Measurements from ENCODE around the gene OTUD5.
A peak's percentile ranks its signal among the peaks of the same experiment; 100 is the strongest.
"Not testable (repeated sequence)": the region's sequence is repeated elsewhere in the genome, so short reads cannot be mapped to it uniquely, and the experiment has no call there.

Gene OTUD5, protein sequence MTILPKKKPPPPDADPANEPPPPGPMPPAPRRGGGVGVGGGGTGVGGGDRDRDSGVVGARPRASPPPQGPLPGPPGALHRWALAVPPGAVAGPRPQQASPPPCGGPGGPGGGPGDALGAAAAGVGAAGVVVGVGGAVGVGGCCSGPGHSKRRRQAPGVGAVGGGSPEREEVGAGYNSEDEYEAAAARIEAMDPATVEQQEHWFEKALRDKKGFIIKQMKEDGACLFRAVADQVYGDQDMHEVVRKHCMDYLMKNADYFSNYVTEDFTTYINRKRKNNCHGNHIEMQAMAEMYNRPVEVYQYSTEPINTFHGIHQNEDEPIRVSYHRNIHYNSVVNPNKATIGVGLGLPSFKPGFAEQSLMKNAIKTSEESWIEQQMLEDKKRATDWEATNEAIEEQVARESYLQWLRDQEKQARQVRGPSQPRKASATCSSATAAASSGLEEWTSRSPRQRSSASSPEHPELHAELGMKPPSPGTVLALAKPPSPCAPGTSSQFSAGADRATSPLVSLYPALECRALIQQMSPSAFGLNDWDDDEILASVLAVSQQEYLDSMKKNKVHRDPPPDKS
- total RNA-seq: 19.2 to 49.6 (median 32.1) reads per million in 17 experiments

DNA sequence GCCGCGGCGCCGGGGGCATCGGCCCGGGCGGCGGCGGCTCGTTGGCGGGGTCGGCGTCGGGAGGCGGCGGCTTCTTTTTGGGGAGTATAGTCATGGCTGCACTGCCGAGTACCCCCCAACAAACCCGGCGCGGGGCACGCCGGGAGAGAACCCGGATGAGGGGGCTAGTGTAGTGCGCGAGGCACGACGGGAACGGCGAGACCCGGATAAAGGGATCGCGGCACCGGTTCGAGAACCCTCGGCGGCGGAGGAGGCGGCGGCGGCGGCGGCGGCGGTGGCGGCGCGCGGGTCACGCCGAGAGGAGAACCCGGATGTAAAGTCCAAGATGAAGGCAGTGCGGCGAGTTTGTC lies at the start of gene OTUD5:
Gene OTUD5, minus strand, starts transcription at position 131 of the 350 bp plus-strand sequence. Its CDS starts 37 bp downstream, at position 94.
- peak in 3 of 4 experiments; percentile 54 to 80 (median 68) for DNase-seq

DNA sequence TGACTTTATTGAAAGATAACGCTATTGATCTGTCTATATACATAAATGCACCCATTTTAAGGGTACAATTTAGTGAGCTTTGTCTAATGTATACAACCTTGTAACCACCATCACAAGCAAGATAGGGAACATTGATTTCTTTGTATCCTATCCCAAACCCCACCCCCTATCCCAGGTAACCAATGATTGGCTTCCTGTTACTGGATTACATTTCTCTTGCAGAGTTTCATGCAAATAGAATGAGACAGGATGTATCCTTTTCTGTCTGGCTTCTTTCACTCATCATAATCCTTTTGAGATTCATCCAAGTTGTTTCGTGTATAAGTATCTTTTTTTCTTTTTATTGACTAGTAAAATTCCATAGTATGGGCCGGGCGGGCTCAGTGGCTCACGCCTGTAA lies 46.3 kb upstream of the OTUD5 start:
- no peak for DNase-seq

DNA sequence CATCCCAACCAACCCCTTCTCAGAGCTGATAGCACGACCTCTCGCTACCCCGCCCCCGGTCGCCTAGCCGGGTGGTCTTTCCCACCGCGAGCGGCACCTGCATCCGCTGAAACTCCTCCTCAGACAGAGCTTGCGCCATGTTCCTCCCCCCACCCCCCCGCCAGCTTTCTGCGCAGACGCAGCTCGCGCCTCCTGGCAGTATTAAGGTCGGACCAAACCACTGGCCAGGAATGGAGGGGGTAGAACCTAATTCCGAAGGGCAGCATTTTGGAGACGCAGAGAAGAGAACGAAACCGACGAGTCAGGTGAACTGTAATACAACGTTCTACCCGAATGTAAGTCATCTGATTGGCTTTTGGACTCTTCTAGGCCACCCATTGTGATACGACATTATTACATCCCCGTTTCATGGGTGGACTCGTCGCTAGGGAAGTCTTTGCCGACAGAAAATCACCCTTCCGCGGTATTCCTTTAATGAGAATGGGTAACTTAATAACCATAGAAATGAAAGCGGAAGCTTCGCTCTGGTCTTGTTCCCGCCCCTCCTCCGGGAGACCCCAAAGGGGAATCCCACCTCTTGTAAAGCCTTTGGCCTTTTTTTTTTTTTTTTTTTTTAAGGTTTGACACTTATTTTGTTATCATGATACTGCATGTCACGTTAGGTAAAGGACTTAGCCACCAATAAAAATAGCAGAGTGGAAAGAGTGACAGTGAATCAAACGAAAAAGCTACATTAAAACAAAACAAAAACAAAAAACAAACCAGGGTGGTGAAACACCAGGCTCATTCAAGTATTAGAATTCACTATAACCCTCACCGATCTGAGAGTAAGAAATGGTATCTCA lies 44.9 kb upstream of the OTUD5 start, which contains the start of gene GRIPAP1:
Gene GRIPAP1, minus strand, starts transcription at position 174 of the 845 bp plus-strand sequence. Its CDS starts 35 bp downstream, at position 139.
- peak; percentile 83 to 90 (median 87) for DNase-seq

GRCh38 chrX:49001521-49002090 lies 44.2 kb upstream of the OTUD5 start:
- peak; percentile 55 to 74 (median 67) for DNase-seq

- peak in 3 of 4 experiments; percentile 35 to 48 (median 40) for DNase-seq
These were observed 43.2 kb upstream of the OTUD5 start for GRCh38 chrX:49000636-49001035.

GRCh38 chrX:48999030-48999429 lies 41.6 kb upstream of the OTUD5 start:
- DNase-seq: no peak

DNA sequence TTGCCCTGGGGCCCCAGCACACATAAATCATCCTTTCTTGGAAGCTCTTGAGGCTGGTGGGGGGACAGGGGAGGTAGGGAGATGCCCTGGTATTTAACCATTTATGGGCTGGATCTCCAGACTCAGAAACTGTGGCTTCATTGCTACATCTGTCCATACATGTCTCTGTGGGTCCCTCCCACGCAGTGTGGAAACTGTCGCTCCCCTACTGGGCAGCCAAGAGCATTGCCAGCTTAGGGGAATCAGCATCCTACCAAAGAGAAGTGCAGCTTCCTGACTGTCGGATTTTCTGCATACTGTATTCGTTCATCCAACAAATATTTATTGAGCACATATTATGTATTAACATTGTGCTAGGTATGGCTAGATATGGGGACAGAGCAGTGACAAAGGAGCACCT lies 41.0 kb upstream of the OTUD5 start:
- DNase-seq: peak in 3 of 4 experiments; percentile 7 to 26 (median 14)

DNA sequence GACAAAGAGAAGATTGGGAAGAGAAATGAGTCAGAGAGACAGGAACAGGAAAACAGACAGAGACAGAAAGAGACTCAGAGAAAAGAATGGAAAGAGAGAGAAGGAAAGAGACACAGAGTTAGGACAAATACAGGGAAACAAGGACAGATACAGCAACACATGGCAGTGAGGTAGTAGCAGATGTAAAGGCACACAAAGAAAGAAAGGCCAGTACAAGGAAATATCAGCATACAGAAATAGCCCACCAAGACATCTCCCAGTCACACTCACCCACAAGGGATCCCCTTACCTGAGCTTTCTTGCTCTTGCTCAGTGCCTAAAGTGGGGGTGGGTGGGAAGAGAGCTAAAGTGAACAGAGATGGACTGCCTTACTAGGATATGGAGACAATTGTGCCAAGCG lies 40.5 kb upstream of the OTUD5 start:
- DNase-seq: no peak

DNA sequence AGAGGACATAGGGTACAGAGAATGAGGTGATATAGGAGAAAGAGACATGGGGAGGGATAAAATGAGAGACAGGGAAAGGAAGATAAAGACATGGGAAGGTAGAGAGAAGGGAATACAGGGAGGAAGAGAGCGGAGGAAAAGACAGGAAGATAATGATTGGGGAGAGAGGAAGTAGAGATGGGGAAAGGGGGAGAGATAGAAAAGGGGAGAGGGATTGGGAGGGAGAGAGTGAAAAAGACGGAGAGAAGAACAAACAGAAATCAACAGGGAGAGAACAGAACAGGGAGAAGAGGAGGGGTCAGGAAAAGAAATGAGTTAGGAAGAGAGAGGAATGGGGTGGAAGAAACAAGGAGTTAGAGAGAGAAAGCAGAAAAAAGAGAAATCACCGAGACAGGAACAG lies 40.0 kb upstream of the OTUD5 start:
- no peak for DNase-seq

DNA sequence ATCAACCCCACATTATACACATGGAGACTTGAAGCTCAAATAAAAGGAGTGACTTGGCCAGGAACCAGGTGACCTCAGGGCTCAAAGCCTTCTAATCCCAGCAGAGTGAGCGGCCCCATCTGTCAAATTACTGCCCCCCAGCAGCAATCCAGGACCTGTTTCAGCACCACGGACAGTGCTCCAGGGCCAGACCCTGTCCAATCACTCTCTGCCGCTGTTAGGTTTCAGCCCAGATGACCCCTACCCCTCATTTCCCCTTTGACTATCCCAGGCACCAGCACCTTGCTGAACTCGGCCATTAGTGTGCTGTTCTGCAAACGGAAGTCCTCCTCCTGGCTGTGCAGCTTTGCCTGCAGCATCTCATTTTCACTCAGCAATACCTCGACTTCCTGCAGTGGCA lies 39.6 kb upstream of the OTUD5 start:
- DNase-seq: no peak

DNA sequence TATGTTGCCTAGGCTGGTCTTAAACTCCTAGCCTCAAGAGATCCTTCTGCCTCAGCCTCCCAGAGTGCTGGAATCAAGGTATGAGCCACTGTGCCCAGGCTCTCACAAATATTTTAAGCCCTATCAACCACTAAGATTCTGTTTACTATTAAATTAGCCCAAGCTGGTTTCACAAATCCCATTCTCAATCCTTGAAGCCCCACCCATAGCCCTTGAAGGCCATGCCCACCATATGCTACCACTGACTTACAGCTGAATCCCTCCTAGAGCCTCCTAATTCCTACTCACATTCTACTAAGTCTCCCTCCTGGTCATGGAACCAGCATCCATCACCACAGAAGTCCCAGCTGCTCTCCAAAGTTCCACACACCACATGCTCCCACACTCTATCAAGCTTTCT lies 34.9 kb upstream of the OTUD5 start:
- no peak for DNase-seq

DNA sequence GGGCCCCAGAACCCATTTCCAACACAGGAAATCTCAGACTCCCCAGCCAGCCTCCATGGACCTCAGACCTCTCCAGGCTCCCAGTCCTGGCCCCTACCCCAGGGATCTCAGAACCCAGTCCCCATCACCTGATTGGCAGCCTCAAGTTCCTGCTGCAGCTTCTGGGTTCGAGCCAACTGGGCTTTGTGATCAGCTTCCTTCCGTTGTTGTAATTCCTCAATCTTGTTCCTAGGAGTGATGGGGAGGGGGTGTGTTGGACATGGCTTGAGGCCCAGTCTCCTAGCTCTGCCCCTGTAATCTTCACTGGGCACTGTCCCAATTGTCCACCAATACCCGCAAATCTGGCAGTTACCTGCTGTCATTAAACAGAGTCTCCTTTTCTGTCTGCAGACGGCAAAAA lies 32.1 kb upstream of the OTUD5 start:
- no peak for DNase-seq

GRCh38 chrX:48983896-48984295 lies 26.5 kb upstream of the OTUD5 start:
- DNase-seq: no peak

- no peak for DNase-seq
These were observed 25.7 kb upstream of the OTUD5 start for GRCh38 chrX:48983081-48983480.

- no peak for DNase-seq
These were observed 23.8 kb upstream of the OTUD5 start for GRCh38 chrX:48981178-48981577.

DNA sequence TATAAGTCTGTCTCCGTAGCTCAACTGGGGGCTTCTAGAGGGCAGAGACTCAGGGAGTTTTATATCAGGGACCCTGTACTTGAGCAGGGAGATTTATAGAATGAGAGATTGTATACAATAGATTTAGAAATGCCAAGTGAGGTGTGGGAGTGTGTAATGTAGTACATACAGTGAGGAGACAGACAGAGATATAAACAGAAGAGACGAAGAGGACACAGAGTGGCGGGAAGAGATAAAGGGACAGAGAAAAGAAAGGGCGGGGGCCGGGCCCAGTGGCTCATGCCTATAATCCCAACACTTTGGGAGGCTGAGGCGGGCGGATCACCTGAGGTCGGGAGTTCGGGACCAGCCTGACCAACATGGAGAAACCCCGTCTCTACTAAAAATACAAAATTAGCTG lies 22.9 kb upstream of the OTUD5 start:
- not testable (repeated sequence) for DNase-seq

DNA sequence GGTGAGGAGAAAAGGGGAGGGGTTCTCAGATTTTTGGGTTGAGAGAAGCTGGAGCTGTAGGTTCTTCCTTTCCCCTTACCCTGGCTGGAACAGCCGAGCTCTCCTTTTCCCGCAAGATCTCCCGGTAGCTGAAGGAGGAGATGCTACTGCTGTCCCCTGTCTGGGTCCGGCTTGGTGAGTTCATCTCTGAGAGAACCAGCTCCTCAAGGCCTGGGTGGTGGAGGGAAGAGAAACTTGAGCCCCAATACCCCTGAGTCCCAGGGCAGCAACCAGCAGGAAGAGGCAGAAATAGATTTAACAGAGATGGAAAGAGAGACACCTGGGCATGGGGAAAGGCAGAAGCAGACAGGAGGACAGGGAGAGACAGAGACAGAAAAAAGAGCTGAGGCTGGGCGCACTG lies 20.8 kb upstream of the OTUD5 start:
- no peak for DNase-seq

DNA sequence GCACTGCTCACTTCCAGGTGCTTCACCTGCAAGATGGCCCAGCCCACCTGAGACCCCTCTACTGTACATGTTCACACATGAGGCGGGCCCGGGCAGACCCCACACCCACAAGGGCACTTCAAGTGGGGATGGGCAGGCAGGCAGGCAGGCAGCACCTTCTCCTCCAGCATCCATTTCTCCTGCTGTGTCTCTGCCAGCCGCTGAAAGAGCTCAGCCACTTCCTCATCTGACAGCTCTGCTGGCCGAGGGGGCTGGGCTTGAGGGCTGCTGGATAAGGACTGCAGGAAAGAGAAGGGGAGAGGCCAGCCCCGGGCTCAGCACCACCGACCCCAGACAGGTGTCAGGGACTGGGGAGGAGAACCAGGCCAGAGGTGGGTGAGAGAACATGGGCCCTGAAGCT lies 18.7 kb upstream of the OTUD5 start:
- DNase-seq: peak in 2 of 4 experiments; percentile 8 to 13

GRCh38 chrX:48975541-48975940 lies 18.1 kb upstream of the OTUD5 start:
- DNase-seq: no peak

DNA sequence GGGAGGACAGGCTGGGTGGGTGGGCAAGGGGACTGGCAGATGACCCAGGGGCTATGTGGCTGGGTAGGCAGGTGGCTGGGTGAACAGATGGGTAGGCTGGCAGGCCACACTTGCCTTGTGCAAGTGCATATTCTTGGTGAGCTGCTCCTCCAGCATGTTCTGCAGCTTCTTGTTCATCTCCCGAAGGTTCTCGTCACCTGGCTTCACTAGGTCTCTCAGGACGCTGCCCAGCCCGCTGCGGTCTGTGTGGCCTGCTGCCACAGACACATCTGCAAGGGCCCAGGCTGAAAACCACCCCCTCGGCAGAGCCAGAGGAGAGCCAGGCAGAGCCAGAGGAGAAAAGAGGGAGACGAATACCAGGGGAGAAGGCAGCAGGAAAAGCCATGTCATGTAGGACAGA lies 17.6 kb upstream of the OTUD5 start:
- DNase-seq: no peak

DNA sequence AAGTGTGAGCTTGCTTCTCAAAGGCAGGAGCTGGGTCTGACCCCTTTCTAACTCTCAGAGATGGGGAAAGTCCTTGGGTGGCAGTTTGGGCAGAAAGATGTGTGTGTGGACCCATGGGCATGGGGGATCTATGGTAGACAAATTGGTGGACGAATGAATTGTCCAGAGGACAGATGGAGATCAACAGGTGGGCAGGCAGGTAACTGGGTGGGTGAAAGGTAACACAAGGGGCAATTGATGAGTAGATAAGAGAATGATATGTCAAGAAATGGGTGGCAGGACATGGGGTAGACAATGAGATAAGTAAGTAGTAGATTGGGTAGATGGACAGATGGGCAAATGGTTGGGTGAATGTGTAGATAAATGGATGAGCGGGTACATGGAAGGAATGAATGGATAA lies 17.2 kb upstream of the OTUD5 start:
- DNase-seq: no peak

- no peak for DNase-seq
These were observed 16.6 kb upstream of the OTUD5 start for GRCh38 chrX:48974033-48974432.
